T-helper 2 cell (primary cell): ENCODE results near the gene CLECL1.

Experiments used
- DNase-seq, 5 experiments: peaks; one replicate each; pipeline versions ENCODE4 v3.0.0 to v3.0.0-alpha.2; 2012 to 2022
- total RNA-seq, 2 donors: gene quantifications; one replicate each; lab custom pipeline; 2026; lab: John Stamatoyannopoulos, UW

The CLECL1 gene
- 4.2 to 7.2 reads per million in 2 donors for total RNA-seq

DNA sequence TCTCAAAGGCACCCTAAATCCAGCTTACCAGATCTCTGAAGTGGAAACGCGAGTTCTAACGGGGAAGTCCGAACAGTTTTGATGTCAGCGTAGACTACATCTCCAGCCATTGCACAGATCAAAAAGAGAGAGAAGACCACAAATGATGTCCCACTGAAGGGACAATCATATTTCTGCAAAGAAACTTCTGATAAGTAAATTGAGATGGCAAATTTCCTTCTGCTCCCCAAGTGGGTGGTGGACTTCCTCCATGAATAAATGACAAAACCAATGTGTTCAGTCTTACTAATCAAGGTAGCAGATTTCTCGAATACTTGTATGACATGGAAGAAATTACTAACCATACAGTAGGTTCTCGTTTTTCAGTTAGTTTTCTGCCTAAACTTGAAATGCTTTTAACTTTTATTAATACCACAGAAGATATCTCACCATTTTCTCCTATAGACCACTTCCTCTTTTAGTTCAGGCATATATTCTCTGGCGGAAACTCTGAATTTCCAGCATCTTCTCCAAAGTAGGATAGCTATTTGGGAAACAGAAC lies at the start of gene CLECL1:
Gene CLECL1, minus strand, starts transcription at position 177 of the 541 bp plus-strand sequence.
- peak in 1 of 5 experiments; percentile 67 for DNase-seq

DNA sequence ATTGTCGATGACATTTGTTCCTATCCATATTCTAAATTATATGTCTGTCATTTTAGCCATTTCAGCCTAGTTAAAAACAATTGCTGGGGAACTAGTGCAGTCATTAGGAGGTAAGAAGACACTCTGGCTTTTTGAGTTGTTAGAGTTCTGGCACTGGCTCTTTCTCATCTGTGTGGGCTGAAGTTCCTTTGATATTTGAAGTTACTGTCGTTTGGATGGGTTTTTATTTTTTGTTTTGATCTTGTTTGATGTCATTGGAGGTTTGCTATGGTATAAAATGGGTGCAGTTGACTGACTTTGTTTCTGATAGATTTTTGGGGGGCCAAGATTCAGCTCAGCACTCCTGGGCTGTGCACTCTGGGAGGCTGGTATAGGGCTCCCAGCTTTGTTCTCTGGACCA lies 48.5 kb upstream of the CLECL1 start:
- no peak for DNase-seq

DNA sequence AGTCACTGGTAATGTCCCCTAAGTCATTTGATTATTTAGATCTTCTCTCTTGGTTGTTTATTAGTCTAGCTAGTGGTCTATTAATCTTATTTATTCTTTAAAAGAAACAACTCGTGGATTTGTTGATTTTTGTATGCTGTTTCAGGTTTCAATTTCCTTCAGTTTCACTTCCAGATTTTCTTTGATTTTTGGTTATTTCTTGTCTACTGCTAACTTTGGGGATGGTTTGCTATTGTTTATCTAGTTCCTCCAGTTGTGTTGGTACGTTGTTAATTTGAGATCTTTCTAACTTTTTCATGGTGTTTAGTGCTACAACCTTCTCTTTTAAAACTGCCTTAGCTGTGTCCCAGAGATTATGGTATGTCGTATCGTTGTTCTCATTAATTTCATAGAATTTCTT lies 46.3 kb upstream of the CLECL1 start:
- no peak for DNase-seq

DNA sequence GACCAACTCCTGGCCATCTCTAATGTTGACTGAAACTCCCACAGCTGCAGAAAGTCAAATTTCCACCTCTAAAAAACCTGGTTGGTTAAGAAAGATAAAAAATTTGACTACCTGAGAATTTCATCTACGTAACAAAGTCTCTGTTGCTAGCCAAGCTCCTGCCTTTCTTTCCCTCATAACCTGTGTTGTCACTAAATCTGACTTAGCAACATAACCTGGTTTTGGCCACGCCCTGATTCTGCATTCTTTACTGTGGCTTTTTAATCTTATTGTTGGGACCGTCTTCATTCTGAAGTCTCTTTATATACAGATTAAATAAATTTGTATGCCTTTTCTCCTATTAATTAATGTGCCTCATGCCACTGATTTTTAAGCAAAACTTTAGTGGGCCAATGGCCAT lies 43.9 kb upstream of the CLECL1 start:
- DNase-seq: peak in 1 of 5 experiments; percentile 32

DNA sequence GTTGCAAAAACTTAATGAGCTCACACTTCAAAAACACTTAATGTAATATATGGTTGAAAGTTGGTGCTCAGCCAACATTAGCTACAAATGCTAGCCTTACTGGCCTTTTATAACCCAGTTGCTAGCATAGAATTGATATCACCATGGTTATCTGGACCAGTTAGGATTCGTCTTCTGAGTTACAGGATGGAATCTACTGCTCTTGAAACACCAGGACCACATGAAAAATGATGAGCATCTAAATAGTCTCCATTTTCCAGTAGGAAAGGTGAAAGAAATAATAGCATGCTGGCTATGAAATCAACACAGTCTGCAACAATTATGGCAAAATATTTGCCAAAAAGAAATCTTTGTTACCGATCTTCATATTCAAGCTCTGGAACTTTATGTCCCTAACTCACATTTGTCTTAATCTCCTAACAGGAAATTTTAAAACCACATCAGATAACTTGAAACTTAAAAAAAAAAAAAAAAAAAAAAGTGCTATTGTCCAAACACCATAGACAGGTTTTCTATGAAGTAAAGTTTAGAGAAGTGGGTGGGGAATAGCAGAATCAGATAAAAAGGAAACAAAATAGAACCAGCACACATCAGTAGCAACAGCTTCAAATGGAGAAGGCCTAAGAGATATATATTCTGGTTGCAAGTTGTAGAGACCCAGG lies 40.5 kb upstream of the CLECL1 start:
- peak in 1 of 5 experiments; percentile 46 for DNase-seq

DNA sequence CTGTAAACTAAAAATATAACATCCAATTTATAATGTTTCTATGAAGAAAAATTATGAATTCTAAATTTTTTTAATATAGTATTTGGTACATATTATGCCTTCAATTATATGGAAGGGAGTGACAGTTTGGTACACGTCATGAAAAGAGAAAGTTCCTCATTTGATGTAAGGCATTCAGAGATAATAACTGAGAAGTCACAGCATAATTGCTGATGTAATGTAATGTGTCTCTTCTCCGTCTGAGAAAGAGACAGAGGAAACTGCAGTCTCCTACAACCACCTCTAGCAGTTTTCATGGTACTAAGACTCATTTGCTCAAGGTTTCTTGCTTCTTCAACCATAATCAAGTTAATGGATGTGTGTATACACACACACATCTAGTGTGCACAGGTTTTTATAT lies 30.1 kb upstream of the CLECL1 start:
- peak in 1 of 5 experiments; percentile 56 for DNase-seq

DNA sequence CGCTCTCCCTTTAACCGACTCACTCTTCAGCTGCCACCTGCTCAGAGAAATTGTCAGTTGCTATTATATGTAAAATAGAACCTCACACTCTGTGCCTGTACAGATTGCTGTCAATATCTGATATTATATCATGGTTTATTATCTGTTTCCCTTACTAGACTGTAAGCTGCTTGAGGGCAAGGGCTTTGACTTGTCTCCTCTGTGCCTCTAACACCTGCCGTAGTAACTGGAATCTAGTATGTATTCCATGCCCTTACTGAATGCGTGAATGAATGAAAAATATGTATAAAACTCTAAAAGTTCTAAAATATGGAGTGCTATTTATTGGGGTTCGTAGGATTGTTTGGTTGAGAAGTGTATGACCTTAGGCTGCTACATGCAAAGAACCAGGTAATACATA lies 29.5 kb upstream of the CLECL1 start:
- no peak for DNase-seq

DNA sequence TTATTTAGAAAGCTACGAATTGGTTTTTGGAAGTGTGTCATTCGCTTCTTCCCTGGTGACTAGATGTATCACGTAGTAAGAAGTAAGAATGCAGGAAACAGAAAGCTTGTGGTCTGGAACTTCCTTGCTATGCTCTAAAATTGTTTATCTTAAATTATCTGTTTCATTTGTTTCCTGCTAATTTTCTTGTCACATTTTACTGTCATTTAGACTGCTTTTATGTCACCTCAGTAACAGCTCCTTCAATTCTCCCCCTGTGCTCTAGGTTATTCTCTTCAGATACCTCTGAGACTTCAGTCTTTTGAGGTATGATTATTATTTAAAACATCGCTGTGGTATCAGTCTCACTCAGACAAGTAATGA lies 28.5 kb upstream of the CLECL1 start:
- DNase-seq: peak in 2 of 5 experiments; percentile 74 to 90

DNA sequence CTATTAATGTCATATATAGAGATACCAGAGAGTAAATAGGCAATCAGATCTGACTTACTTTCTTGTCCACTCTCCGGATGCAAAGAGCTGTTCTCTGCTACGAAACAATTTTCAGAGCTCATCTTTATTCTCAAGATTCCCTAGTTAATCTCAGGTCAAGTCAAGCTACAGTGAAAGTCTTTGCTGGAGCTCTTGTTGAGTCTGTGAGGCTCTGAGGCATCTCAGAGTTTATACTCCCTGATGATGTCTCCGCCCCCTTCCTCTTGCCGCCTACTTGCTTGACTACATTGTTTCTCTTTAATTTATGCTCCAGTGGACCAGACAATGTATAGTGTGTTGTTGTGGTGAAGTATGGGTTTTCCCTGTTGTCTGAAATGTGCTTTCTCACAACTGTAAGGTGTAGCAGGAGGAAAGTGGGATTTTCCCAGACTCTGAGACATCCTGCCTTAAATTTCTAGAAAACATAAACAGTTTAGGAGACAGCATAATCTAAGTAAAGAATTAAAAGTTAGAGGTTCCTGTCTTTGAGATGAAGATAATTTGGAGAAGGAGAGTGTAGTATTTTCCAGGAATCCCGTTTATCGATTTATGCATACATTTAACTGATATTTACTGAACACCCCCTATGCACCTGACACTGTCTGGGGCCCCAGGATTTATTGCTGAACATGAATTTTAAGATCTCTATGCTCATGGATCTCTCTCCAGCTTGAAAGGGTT lies 28.0 kb upstream of the CLECL1 start, which contains the start of gene CD69:
Gene CD69, minus strand, starts transcription at position 203 of the 720 bp plus-strand sequence. Its CDS starts 81 bp downstream, at position 122.
- peak in 4 of 5 experiments; percentile 68 to 94 (median 78) for DNase-seq

DNA sequence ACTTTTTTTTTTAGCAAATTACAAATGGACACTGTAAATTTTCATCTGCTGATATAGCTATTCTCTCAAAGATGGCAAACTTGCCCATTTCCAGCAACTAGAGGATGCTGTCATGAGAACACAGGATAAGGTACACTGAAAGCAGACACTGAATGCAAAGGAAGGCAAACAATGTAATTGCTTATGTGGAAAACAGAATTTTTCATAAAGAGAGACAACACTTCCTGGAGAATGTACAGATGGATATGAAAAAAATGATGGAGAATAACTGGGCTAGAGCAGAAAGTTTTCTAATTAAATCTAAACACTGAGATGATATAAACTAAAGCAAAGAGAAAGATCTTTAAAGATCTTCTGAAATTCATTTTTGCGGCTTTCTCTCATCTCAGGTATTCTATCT lies 27.2 kb upstream of the CLECL1 start:
- DNase-seq: peak in 1 of 5 experiments; percentile 69

DNA sequence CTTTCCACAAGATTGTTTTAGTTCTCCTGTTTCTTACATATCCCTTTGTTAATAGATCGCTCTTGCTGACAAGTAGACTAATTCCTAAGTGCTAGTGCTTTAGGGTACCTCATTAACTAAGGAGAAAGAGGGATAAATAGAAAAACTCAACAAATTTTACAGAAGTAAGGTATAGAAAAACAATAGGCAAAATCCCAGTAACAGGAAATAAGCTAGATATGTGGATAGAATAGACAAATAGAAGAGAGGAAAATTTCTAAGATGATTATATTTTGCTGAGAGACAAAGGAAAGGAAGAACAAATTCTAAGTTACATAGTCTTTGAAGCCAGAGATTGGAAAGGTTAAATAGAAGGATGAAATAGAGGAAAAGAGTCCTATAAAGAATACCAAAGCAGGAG lies 26.8 kb upstream of the CLECL1 start:
- no peak for DNase-seq

DNA sequence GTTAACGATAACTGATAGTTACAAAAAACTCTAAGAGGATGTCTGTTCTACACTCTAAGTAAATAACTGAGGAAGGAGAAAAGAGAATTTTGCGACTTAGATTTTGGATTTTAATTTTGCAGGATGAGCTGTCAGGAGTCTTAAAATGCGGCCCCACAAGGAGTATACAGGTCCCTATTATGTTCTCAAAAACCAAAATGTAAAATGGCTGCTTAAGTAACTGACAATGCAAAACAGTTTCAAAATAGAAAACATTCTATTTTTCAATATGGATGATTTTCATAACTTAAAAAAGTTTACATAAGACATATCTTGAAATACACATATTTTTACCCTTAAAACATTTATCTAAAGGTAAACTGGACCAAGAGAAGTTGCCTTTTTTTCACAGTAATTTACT lies 25.2 kb upstream of the CLECL1 start:
- peak in 1 of 5 experiments; percentile 58 for DNase-seq

DNA sequence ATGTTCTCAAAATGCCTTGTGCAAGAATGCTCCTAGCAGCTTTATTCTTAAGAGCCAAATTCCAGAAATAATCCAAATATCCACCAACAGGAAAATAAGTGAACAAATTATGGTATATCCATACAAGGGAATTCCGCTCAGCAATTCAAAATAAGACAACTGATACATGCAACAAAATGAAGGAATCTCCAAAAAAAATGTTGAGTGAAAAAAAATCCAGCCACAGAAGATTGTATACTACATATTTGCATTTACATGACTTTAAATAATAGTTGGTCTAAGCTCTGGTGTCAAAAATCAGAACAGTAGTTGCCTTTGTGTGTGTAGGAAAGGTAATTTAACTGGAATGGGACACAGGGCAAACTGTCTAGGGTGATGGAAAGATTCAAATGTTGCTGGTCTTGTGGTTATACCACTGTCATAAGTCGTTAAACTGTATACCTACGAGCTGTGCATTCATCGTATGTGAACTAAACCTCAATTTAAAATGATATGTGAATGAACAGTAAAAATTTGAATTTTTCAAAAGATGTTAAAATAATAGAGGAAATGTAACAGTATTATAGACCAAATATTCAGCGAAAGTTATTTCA lies 24.6 kb upstream of the CLECL1 start:
- peak in 1 of 5 experiments; percentile 73 for DNase-seq

DNA sequence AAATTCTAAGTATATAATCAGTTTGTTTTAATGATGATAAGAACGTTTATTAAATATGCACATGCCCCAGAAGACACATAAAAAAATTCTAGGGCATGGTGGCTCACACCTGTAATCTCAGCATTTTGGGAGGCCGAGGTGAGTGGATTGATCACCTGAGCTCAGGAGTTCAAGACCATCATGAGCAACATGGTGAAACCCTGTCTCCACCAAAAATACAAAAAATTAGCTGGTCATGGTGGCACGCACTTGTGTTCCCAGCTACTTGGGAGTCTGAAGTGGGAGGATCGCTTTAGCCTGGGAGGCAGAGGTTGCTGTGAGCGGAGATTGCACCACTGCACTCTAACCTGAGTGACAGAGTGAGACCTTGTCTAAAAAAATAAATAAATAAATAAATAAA lies 23.8 kb upstream of the CLECL1 start:
- DNase-seq: no peak

DNA sequence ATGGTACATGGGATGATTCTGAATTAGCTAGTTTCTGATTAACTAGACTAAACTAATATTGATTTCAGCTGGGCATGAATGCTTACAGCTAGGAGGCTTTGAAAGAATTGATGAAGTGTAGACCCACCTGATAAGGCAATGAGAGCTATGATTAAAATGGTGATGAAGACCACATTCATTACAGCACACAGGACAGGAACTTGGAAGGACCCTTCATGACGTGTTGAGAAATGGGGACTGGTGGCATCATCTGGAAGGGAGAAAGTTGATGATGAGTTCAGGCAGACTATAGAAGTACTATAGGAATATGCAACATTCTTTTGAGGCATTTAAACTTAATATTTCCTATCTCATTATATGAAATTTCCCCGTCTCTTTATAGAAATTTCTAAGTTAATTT lies 23.3 kb upstream of the CLECL1 start:
- peak in 1 of 5 experiments; percentile 26 for DNase-seq

DNA sequence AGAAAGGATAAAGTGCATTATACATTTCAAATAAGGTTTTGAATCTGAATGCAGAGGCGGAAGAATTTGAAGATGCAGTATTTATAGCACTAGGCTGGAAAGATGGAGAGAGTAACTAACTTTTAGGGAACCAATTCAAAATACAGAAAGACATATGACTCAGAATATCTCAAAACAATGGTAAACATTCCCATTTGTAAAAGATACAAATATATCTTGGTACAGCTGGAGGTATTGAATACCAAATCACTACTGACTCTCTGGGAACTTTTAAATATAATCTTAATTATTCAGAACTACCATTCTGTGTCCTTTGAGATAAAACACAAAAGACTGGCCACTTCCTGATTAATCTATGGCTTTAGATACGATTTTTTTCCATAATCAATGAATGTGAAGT lies 22.7 kb upstream of the CLECL1 start:
- DNase-seq: no peak

DNA sequence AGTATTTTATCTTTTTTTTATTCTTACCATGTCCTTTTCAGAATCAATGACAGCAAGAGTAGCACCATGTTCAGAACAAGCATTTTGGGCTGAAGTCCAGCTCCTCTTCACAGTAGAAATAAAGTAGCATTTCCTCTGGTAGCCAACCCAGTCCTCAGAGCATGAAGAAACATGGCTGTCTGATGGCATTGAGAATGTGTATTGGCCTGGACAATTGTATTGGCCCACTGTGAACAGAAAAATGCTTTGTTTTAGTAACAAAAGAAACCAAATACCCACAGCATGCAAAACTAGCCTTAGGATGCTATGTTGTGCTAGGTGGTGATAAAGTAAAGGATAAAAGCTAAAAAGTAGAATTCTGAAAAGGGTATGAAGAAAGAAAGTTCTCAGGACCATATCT lies 22.1 kb upstream of the CLECL1 start:
- no peak for DNase-seq

DNA sequence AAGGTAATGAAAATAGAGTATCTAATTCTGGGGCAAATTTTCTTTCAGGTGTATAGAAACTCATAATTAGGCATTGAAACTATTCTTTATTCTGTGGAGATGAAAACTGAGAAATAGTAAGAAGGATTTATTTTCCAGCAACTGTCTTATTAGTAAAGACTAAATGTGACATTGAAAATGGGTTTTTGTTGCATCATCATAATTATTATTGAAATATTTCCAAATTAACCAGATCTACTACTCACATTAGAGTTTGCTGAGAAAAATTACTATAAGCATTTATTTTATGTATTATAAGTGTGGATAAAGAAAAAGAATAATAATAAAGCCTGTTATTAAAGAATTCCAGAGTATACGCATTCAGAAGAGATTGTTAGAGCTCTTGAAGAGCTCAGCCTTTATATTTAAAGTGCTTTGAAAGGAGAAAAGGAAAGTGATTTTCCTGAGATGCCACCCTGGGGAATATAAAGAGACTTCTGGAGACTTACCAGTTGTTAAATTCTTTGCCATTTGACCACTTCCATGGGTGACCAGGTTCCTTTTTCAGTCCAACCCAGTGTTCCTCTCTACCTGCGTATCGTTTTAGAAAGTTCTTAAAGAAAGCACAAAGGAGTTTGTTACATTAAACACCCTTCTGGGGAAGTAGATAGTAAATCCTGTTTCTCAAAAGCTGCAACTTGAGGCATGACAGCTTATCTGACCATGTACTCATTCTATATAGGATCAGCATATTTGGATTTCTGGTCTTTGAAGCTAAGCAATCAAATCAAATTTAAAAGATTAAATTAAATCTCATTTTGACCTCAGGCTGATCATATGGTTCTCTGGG lies 21.4 kb upstream of the CLECL1 start:
- no peak for DNase-seq

DNA sequence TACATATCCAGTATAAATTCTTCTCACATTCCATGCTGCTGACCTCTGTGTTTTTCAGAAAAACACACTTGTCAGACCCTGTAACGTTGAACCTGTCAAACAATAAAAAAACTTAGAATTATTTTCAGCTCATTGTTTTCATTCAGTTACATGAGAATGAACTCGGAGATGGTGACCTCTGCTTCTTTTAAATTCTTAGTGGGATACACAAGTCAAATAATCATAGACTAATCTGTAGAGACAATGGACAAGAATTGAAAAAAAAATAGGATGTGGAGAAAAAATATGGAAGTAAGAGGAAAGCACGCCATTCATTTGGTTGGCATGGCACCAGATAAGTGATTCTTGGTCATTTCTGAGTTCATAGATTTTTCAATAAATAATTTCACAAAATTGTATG lies 20.6 kb upstream of the CLECL1 start:
- no peak for DNase-seq

DNA sequence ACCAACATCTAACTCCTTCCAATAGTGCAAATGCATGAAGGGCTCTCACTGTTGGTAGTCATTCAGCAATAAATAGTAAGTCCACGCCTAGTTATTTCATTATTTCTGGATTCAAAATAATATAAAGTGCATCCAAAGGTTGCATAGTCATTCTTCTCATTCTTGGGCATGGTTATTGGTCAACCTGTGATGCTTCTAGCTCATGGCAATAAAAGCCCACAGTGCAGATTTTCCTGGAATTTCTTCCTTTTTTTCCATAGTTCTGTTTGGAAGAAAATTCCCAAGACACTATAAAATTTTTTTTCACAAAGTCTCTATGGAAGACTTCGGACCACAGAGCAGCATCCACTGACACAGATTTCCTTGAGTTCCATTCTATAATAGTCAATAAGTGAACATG lies 20.2 kb upstream of the CLECL1 start:
- DNase-seq: no peak

DNA sequence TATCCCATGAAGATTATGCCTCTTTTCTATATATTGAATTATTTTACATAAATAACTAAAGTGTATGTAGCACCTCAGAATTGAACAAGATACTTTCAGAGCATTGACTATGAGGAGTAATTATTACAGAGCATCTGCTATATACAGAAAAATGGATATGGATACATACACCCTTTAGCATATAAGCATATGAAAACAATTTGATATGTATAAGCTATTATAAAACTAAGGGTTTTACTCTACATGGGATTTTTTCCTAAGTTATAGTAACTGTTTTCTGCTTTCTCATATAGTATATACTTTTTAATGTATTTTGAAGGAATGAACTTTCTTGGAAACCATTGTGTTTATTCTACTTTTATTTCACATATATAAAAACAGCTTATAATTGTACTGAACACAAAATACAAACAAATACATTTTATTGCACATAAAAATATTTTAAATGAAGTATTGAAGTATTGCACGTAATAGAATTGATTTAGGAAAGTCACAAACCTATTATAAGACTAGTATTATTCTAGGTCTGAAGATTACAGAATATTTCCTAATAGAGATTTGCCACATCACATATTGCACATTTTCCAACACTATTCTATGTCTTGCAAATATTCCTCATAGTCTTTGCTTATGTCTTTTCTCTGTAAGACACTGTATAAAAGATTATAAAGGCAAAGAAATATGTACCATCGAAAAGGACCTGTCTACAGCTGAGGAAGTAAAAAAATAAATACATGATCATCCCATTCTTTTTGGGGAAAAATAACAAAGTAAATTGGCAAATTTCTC lies 19.4 kb upstream of the CLECL1 start:
- no peak for DNase-seq
